ENCODE measurements around the gene MECP2.

- TF ChIP-seq SUZ12 (IDR thresholded peaks at IDR 0.05; ENCODE audit: extremely low read depth, insufficient read depth, insufficient read length): no peak
- TF ChIP-seq YY1 (IDR thresholded peaks at IDR 0.05; ENCODE audit: insufficient read depth, insufficient read length): no peak
Measured at GRCh38 chrX:154036513-154036912, 61.0 kb downstream of the MECP2 start.

All from NT2/D1 (cell line).